GM18868 (cell line): ENCODE measurements around the gene CABP1.

Source experiments
- ATAC-seq: cut with Tn5 transposase; IDR thresholded peaks from one replicate; pipeline ENCODE4 v1.9.1; 2021; ENCODE audit warnings: mild to moderate bottlenecking, moderate library complexity; ENCODE audit not compliant: unreplicated experiment

Gene CABP1

GRCh38 chr12:120630104-120630892 lies 10.1 kb upstream of the CABP1 start:
- ATAC-seq, result no peak

- ATAC-seq, result no peak
These were observed 9.3 kb upstream of the CABP1 start for GRCh38 chr12:120631097-120631496.

- ATAC-seq, result peak; percentile 25
These were observed 721 bp downstream of the CABP1 start for GRCh38 chr12:120640861-120641833.

GRCh38 chr12:120642121-120642520 lies 1.7 kb downstream of the CABP1 start:
- ATAC-seq, result no peak

- no peak for ATAC-seq
These were observed 2.4 kb downstream of the CABP1 start for GRCh38 chr12:120642826-120643225.

- ATAC-seq, result no peak
These were observed 3.1 kb downstream of the CABP1 start for GRCh38 chr12:120643574-120643973.

GRCh38 chr12:120646044-120646443 lies 5.6 kb downstream of the CABP1 start:
- no peak for ATAC-seq

- ATAC-seq, result no peak
These were observed 6.9 kb downstream of the CABP1 start for GRCh38 chr12:120647375-120647755.

GRCh38 chr12:120649442-120650232 lies 9.2 kb downstream of the CABP1 start:
- ATAC-seq, result no peak

GRCh38 chr12:120650233-120650690 lies 9.8 kb downstream of the CABP1 start:
- ATAC-seq, result no peak

GRCh38 chr12:120651821-120652220 lies 11.4 kb downstream of the CABP1 start:
- no peak for ATAC-seq

- ATAC-seq, result no peak
These were observed 12.4 kb downstream of the CABP1 start for GRCh38 chr12:120652656-120653435.

GRCh38 chr12:120653611-120654010 lies 13.2 kb downstream of the CABP1 start:
- no peak for ATAC-seq

GRCh38 chr12:120654656-120655055 lies 14.2 kb downstream of the CABP1 start:
- no peak for ATAC-seq

GRCh38 chr12:120656008-120656407 lies 15.6 kb downstream of the CABP1 start:
- ATAC-seq, result no peak

GRCh38 chr12:120658286-120659150 lies 18.1 kb downstream of the CABP1 start:
- no peak for ATAC-seq

GRCh38 chr12:120659151-120659525 lies 18.7 kb downstream of the CABP1 start:
- no peak for ATAC-seq

- no peak for ATAC-seq
These were observed 21.0 kb downstream of the CABP1 start for GRCh38 chr12:120661432-120661831.

- peak; percentile 84 for ATAC-seq
These were observed 22.5 kb downstream of the CABP1 start for GRCh38 chr12:120662879-120663278.
